Smooth muscle cell (in vitro differentiated cells): Measurements from ENCODE around the gene LRAT. TPM values are rescaled to one million over a fixed set of nuclear protein-coding genes. Genes with fewer than 3 reads are reported as not detected.
A peak's percentile ranks its signal among the peaks of the same experiment; 100 is the strongest.

Experiments
- DNase-seq: peaks from one replicate; lab custom pipeline; 2025; ENCODE audit not compliant: unreplicated experiment; lab: John Stamatoyannopoulos, UW
- H2AFZ ChIP-seq: fragments of 200-600 bp; sonication (generic); 2 replicates; pipeline ENCODE4 v1.6.0; 2016; ENCODE audit warnings: antibody characterized with exemption, low read depth, mild to moderate bottlenecking
- H3F3A ChIP-seq: fragments of 200-600 bp; sonication (generic); 2 replicates; pipeline ENCODE4 v1.6.0; 2017; ENCODE audit warnings: antibody characterized with exemption, low read depth
- H3K27ac ChIP-seq: fragments of 200-600 bp; sonication (generic); 2 replicates; pipeline ENCODE4 v1.5.1; 2016; ENCODE audit warnings: low read depth, mild to moderate bottlenecking
- H3K27me3 ChIP-seq: fragments of 200-600 bp; sonication (generic); 2 replicates; pipeline ENCODE4 v1.6.1; 2016; ENCODE audit warnings: low read depth, mild to moderate bottlenecking
- H3K36me3 ChIP-seq: fragments of 200-600 bp; sonication (generic); 2 replicates; pipeline ENCODE4 v1.5.1; 2016; ENCODE audit warnings: low read depth
- H3K4me1 ChIP-seq: fragments of 200-600 bp; sonication (generic); 2 replicates; pipeline ENCODE4 v1.5.1; 2016; ENCODE audit warnings: low read depth
- H3K4me2 ChIP-seq: fragments of 200-600 bp; sonication (generic); 2 replicates; pipeline ENCODE4 v1.6.0; 2016; ENCODE audit warnings: mild to moderate bottlenecking
- H3K4me3 ChIP-seq: fragments of 200-600 bp; sonication (generic); 2 replicates; pipeline ENCODE4 v1.5.1; 2016; ENCODE audit warnings: mild to moderate bottlenecking
- H3K79me2 ChIP-seq: fragments of 200-600 bp; sonication (generic); 2 replicates; pipeline ENCODE4 v1.6.0; 2016; ENCODE audit warnings: low read depth, mild to moderate bottlenecking
- H3K9ac ChIP-seq: fragments of 200-600 bp; sonication (generic); 2 replicates; pipeline ENCODE4 v1.6.0; 2016; ENCODE audit warnings: low read depth
- H3K9me3 ChIP-seq: fragments of 200-600 bp; sonication (generic); replicated peaks from 2 replicates; pipeline ENCODE4 v1.5.1; 2016; ENCODE audit warnings: low read depth
- H4K20me1 ChIP-seq: fragments of 200-600 bp; sonication (generic); 2 replicates; pipeline ENCODE4 v1.6.0; 2016; ENCODE audit warnings: low read depth
- CTCF ChIP-seq: fragments of 200-600 bp; sonication (generic); IDR thresholded peaks from 2 replicates; pipeline ENCODE4 v1.5.1; 2017; ENCODE audit warnings: borderline replicate concordance, mild to moderate bottlenecking, antibody characterized with exemption; ENCODE audit not compliant: insufficient read depth, poor library complexity, severe bottlenecking
- WGBS: methylation state at CpG from one replicate; pipeline ENCODE4 v1.1.7; 2016; ENCODE audit warnings: low lambda C conversion rate; 5-methylcytosine and 5-hydroxymethylcytosine counted together
- polyA plus RNA-seq: library from polyadenylated mRNA; unstranded; fragments of >200 nt; fragmentation: Nextera tagmentation; extraction: Ambion mirVana; gene quantifications from 2 replicates; pipeline ENCODE4 v1.2.1, GENCODE V29; 2016
- total RNA-seq: library from RNA; depleted of rRNA; stranded (reverse); fragments of >200 nt; gene quantifications from 2 replicates; pipeline ENCODE4 v1.2.3, GENCODE V29; 2014

The LRAT gene
- total and polyA plus RNA-seq, 2 experiments from 2014 or later: 0.93 to 2.9 TPM

DNA sequence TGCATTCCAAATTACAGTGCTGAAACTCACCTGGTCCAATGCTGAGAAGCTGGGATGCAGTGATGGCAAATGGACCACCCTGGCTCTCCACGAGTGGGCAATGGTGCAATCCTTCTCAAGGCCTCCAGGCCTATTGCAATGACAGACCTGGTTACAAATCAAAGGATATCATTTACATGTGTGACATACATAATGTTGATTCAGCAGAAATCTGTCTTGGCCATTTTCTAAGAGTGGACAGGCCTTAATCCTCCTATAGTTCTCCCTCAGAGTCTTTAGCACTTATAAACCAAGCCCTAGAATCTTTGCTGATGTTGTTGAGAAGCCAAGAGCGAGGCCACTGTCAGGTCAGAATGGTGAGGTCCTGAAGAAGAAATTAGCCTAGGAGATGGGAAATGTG, 17.1 kb downstream of the LRAT start:
- no peaks in the 10 kb centered on the region for H4K20me1 ChIP-seq
- H3F3A ChIP-seq: no peaks in the 10 kb centered on the region
- H3K79me2 ChIP-seq: no peaks in the 10 kb centered on the region
- peaks cover 19% of the 10 kb centered on the region for H3K27me3 ChIP-seq
- H3K4me3 ChIP-seq: no peak overlapping the region
- no peaks in the 10 kb centered on the region for H3K36me3 ChIP-seq
- 89% methylated on average over 2 of the region's 2 CpGs for WGBS
- no peaks in the 10 kb centered on the region for H3K4me1 ChIP-seq
- H2AFZ ChIP-seq: no peak overlapping the region
- no peaks in the 10 kb centered on the region for H3K9me3 ChIP-seq
- TF ChIP-seq CTCF: no peak
- H3K4me2 ChIP-seq: no peak overlapping the region
- no peak for DNase-seq
- H3K9ac ChIP-seq: no peak overlapping the region
- H3K27ac ChIP-seq: no peak overlapping the region

GRCh38 chr4:154778264-154778663, 34.5 kb downstream of the LRAT start:
- Histone ChIP-seq H4K20me1 (no peaks in the 10 kb centered on the region), H3K4me3 (no peak overlapping the region), H3K79me2 (no peaks in the 10 kb centered on the region), H3K9me3 (no peaks in the 10 kb centered on the region), H3K27ac (no peak overlapping the region), H3K4me1 (no peaks in the 10 kb centered on the region), H3K36me3 (no peaks in the 10 kb centered on the region), H3K27me3 (no peaks in the 10 kb centered on the region), H3K9ac (no peak overlapping the region), H3F3A (no peaks in the 10 kb centered on the region), H2AFZ (no peak overlapping the region), H3K4me2 (no peak overlapping the region)
- TF ChIP-seq CTCF: no peak
- 59% methylated on average over 1 of the region's 1 CpG for WGBS
- no peak for DNase-seq

DNA sequence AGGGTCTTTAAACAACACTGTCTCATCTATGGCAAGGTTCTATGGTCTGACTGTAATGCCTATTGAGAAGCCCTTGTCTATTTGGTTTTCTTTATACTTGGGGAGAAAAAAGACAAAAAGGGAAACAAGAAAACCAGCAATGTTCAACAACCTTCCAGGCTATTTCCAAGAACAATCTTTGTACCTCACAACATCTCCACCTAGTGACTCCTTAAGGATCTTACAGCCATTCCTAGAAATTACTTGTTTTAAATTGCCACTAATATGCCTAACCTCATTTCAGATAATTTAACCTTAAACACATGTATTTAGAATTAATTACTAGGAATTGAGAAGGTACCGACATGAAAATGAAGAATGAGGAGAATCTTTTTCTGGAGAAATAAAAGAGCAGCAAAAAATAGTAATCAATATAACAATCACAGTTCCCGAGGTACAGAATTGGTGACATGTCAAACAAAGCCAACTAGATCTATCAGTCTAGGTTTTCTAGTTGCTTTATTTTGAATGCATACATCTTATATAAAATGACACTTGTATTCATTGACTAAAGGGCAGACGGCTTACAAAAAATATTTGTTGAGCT, 35.7 kb downstream of the LRAT start:
- no peaks in the 10 kb centered on the region for H3K27me3 ChIP-seq
- no peaks in the 10 kb centered on the region for H3K4me1 ChIP-seq
- H3K36me3 ChIP-seq: no peaks in the 10 kb centered on the region
- no peak overlapping the region for H2AFZ ChIP-seq
- no peaks in the 10 kb centered on the region for H4K20me1 ChIP-seq
- H3K27ac ChIP-seq: no peak overlapping the region
- peak; percentile 60 for TF ChIP-seq CTCF
- no peaks in the 10 kb centered on the region for H3K79me2 ChIP-seq
- no peak overlapping the region for H3K4me2 ChIP-seq
- H3F3A ChIP-seq: no peaks in the 10 kb centered on the region
- WGBS: 59% methylated on average over 3 of the region's 3 CpGs
- H3K9ac ChIP-seq: no peak overlapping the region
- DNase-seq: no peak
- H3K9me3 ChIP-seq: no peaks in the 10 kb centered on the region
- no peak overlapping the region for H3K4me3 ChIP-seq
